ENCODE measurements around the gene SLC4A4.

Gene SLC4A4

DNA sequence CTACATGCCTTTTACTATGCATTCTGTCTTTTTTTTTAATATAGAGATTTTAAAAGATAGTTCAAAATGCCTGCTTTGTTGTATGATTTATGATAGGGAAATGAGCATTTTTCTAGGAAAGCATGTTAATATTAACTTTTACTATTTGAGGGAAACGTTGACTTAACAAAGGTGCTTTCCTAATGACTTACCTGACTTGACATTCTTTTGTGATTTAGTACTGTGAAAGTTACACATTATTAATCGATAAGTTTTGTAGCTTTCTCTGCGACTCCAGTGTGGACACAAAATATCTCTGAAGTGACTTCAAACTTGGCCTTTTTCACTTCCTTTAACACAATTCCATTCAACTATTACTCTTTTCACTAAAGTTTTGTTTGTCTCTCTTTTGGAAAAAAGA lies 260.8 kb downstream of the SLC4A4 start:
- TF ChIP-seq, protein P1, sequence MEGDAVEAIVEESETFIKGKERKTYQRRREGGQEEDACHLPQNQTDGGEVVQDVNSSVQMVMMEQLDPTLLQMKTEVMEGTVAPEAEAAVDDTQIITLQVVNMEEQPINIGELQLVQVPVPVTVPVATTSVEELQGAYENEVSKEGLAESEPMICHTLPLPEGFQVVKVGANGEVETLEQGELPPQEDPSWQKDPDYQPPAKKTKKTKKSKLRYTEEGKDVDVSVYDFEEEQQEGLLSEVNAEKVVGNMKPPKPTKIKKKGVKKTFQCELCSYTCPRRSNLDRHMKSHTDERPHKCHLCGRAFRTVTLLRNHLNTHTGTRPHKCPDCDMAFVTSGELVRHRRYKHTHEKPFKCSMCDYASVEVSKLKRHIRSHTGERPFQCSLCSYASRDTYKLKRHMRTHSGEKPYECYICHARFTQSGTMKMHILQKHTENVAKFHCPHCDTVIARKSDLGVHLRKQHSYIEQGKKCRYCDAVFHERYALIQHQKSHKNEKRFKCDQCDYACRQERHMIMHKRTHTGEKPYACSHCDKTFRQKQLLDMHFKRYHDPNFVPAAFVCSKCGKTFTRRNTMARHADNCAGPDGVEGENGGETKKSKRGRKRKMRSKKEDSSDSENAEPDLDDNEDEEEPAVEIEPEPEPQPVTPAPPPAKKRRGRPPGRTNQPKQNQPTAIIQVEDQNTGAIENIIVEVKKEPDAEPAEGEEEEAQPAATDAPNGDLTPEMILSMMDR (IDR thresholded peaks at IDR 0.05): no peak
- no peak overlapping the region for H3K27ac ChIP-seq
- no peak overlapping the region for H3K4me3 ChIP-seq
- H3K4me1 ChIP-seq: no peaks in the 10 kb centered on the region
- intact Hi-C loops (cut with DNase I; ENCODE audit: low total_unique reads): no loop called here
- H3K36me3 ChIP-seq: no peaks in the 10 kb centered on the region
- no peaks in the 10 kb centered on the region for H3K27me3 ChIP-seq
- DNase-seq: no peak
- no peaks in the 10 kb centered on the region for H3K9me3 ChIP-seq

DNA sequence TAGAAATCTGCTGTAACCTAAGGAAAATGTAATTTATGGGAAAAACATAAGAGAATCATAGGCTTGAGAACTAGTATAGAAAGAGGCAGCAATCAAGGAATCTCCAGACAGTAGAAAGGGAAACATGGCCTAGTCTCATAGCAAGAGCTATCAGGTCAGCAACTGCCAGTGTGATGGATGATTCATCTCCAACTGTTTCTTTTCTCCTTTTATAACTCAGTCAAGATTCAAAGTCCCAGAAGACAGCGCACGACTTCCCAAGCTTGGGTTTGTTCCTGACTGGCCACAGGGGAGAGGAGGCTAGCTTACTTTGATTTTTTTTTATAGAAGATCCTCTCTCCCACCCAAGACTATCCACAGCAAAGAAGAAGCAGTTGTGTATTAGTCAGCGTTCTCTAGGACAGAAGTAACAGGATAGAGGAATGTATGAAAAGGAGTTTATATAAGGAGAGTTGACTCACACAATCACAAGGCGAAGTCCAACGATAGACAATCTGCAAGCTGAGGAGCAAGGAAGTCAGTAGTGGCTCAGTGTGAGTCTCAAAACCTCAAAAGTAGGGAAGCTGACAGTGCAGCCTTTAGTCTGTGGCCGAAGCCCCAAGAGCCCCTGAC lies 263.6 kb downstream of the SLC4A4 start:
- Histone ChIP-seq H3K27me3 (no peaks in the 10 kb centered on the region), H3K27ac (no peak overlapping the region), H3K9me3 (no peaks in the 10 kb centered on the region), H3K36me3 (no peaks in the 10 kb centered on the region), H3K4me1 (no peaks in the 10 kb centered on the region), H3K4me3 (no peak overlapping the region)
- no peak for DNase-seq
- intact Hi-C loops (cut with DNase I; ENCODE audit: low total_unique reads): no loop called here
- TF ChIP-seq, protein P1 (IDR thresholded peaks at IDR 0.05): no peak

DNA sequence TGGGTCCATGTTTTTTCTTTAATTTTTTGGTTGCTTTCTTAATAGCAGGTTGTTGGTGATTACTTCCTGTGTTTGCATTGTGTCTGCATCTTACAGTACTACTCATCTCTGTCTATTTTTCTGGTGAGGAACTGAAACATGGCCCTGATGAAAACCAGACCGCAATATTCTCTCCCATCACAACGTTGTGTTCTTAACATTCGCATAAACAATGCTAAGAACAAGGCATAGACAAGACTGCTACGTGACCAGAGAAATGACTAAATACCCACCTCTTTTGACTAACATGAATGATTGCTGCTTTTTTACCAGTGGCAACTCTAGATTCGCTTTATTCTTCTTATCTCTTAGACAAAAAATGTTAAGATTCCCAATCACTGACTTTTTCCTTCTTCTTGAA lies 266.0 kb downstream of the SLC4A4 start:
- Histone ChIP-seq H3K4me3 (no peak overlapping the region), H3K27ac (no peak overlapping the region), H3K4me1 (no peaks in the 10 kb centered on the region), H3K36me3 (no peaks in the 10 kb centered on the region), H3K9me3 (no peaks in the 10 kb centered on the region), H3K27me3 (no peaks in the 10 kb centered on the region)
- intact Hi-C loops (cut with DNase I; ENCODE audit: low total_unique reads): no loop called here
- TF ChIP-seq, protein P1 (IDR thresholded peaks at IDR 0.05): no peak
- DNase-seq: no peak

DNA sequence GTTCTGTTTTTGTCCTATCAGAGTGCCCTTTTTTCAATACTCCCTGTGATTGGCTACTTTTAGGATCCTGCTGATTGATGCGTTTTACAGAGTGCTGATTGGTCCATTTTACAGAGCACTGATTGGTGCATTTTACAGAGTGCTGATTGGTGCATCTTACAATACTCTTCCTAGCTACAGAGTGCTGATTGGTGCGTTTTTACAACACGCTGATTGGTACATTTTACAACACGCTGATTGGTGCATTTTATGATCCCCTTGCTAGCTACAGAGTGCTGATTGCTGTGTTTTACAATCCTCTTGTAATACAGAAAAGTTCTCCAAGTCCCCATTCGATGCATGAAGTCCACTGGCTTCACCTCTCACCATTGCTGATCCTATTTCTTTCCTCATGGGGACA lies 268.3 kb downstream of the SLC4A4 start:
- intact Hi-C loops (cut with DNase I; ENCODE audit: low total_unique reads): no loop called here
- Histone ChIP-seq H3K36me3 (no peaks in the 10 kb centered on the region), H3K9me3 (no peaks in the 10 kb centered on the region), H3K4me1 (no peaks in the 10 kb centered on the region), H3K27me3 (no peaks in the 10 kb centered on the region), H3K27ac (no peak overlapping the region), H3K4me3 (no peak overlapping the region)
- no peak for DNase-seq
- TF ChIP-seq, protein P1 (IDR thresholded peaks at IDR 0.05): no peak

DNA sequence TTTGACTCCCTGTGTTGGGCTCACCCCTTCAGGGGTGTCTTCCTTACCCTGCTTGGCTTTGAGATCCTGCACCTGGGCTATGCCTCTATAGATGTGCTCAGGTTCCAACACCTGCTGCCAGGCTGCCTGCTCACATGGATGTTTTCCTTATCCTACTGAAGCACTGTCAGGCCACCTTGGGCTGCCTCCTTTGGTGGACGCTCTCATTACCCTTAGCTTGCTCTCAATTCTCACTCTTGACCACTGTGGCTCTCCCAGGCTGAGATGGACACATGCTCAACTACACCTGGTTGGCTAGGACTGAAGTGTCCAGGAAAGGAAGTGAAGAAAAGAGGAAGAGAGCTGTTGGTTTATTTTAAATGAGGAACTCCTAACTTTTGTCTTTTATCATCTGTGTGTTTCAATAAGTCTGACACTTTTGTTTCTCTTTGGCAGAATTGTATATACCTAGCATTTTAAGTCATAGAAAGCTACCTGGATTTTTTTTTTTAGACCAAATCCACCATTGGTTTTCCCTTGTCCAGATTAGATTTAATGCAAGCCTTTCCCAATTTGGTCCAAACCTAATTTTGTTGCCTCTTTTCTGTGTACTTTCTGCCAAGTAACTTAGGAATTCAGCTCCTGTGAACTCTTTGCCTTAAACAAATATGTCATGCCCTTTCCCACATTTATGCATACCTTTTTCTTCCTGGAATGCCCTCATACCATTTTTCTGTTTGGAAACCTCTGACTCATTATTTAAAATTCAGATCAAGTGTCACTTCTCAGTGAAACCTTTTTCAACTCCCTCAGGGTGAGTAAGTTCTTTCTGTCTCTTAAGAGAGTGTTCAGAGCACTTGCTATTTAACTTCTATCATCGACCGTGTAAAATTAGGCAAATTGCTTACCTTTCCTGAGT lies 269.2 kb downstream of the SLC4A4 start:
- no peaks in the 10 kb centered on the region for H3K4me1 ChIP-seq
- no peak overlapping the region for H3K27ac ChIP-seq
- no peaks in the 10 kb centered on the region for H3K9me3 ChIP-seq
- H3K4me3 ChIP-seq: no peak overlapping the region
- H3K36me3 ChIP-seq: no peaks in the 10 kb centered on the region
- no peak for DNase-seq
- intact Hi-C loops (cut with DNase I; ENCODE audit: low total_unique reads): no loop called here
- no peaks in the 10 kb centered on the region for H3K27me3 ChIP-seq
- TF ChIP-seq, protein P1 (IDR thresholded peaks at IDR 0.05): no peak

Measured in tibial artery (tissue), 4 donors.